DOHH2 (cell line): ENCODE measurements around the gene TEX35.

ENCODE experiments used
- H3F3A ChIP-seq: fragments of 200-600 bp; sonication (generic), shearing (Covaris generic); 2 replicates; pipeline ENCODE4 v1.6.0; 2016; ENCODE audit warnings: antibody characterized with exemption, mild to moderate bottlenecking; ENCODE audit not compliant: control insufficient read depth, insufficient read depth
- H3K27ac ChIP-seq: fragments of 200-600 bp; sonication (generic); 2 replicates; pipeline ENCODE4 v1.5.1; 2014; ENCODE audit warnings: low read depth, mild to moderate bottlenecking, low read length, moderate library complexity
- H3K27me3 ChIP-seq: fragments of 200-600 bp; sonication (generic); 2 replicates; pipeline ENCODE4 v1.6.1; 2014; ENCODE audit warnings: mild to moderate bottlenecking, low read length, mixed read lengths; ENCODE audit not compliant: control insufficient read depth
- H3K36me3 ChIP-seq: fragments of 200-600 bp; sonication (generic); 2 replicates; pipeline ENCODE4 v1.6.1; 2014; ENCODE audit warnings: mild to moderate bottlenecking, low read length, moderate library complexity, mixed read lengths; ENCODE audit not compliant: control insufficient read depth
- H3K4me1 ChIP-seq: fragments of 200-600 bp; sonication (generic); 2 replicates; pipeline ENCODE4 v1.6.1; 2014; ENCODE audit warnings: mild to moderate bottlenecking, low read length, mixed read lengths; ENCODE audit not compliant: control insufficient read depth
- H3K4me2 ChIP-seq: fragments of 200-600 bp; sonication (generic); 2 replicates; pipeline ENCODE4 v1.6.0; 2014; ENCODE audit warnings: mild to moderate bottlenecking, low read length, moderate library complexity
- H3K4me3 ChIP-seq: fragments of 200-600 bp; sonication (generic); 2 replicates; pipeline ENCODE4 v1.5.1; 2014; ENCODE audit warnings: mild to moderate bottlenecking, low read length, mixed read lengths
- H3K79me2 ChIP-seq: fragments of 200-600 bp; sonication (generic); 2 replicates; pipeline ENCODE4 v1.6.1; 2014; ENCODE audit warnings: mild to moderate bottlenecking, low read length, mixed read lengths; ENCODE audit not compliant: control insufficient read depth
- H3K9me2 ChIP-seq: fragments of 200-600 bp; sonication (generic); replicated peaks from 2 replicates; pipeline ENCODE4 v1.6.1; 2014; ENCODE audit warnings: mild to moderate bottlenecking, low read length, mixed read lengths; ENCODE audit not compliant: control insufficient read depth
- H3K9me3 ChIP-seq: fragments of 200-600 bp; sonication (generic); 2 replicates; pipeline ENCODE4 v1.6.1; 2014; ENCODE audit warnings: antibody characterized with exemption, low read length, mixed read lengths; ENCODE audit not compliant: control insufficient read depth, insufficient read depth
- H4K20me1 ChIP-seq: fragments of 200-600 bp; sonication (generic); 2 replicates; pipeline ENCODE4 v1.6.0; 2014; ENCODE audit warnings: low read depth, mild to moderate bottlenecking, antibody characterized with exemption, low read length, moderate library complexity; ENCODE audit not compliant: control insufficient read depth, insufficient read depth
- EZH2phosphoT487 ChIP-seq: fragments of 200-600 bp; sonication (generic); IDR thresholded peaks from 2 replicates; pipeline ENCODE4 v1.6.1; 2017; ENCODE audit warnings: borderline replicate concordance, mild to moderate bottlenecking, antibody characterized with exemption, low read length, moderate library complexity, mixed read lengths
- TF ChIP-seq, protein P1 (sequence below): fragments of 200-600 bp; sonication (generic); IDR thresholded peaks from one replicate; pipeline ENCODE4 v1.5.1; 2014; ENCODE audit warnings: antibody characterized with exemption, mild to moderate bottlenecking, low read depth, low read length; ENCODE audit not compliant: poor library complexity, severe bottlenecking

The TEX35 gene

DNA sequence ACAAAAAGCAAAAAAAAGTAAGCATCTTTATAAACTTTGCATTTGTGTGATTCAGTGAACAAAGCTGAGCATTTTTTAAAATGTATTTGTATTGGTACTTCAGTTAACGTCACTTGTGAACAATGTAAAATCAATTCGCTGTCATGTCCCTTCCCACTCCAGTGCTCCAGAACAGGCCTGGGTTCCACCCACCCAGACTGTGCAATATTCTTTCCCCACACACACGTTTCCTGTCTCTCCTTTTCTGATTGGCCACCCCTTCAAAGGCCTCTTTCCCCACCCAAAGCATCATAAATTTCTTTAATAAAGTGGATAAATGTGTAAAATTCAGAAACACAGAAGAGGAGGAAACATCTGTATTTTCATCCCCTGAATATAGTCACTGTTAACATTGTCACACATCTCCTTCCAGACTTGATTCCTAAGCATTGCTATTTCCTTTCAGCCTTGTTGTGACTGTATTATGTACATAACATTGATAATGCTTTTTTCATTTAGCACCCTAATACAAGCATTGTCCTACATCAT is 28.1 kb upstream of the TEX35 start:
- Histone ChIP-seq H3K36me3 (no peaks in the 10 kb centered on the region), H3K9me3 (no peaks in the 10 kb centered on the region), H3K9me2 (no peaks in the 10 kb centered on the region), H4K20me1 (no peaks in the 10 kb centered on the region), H3K27ac (no peak overlapping the region), H3K4me1 (no peaks in the 10 kb centered on the region), H3F3A (no peaks in the 10 kb centered on the region), H3K79me2 (no peaks in the 10 kb centered on the region), H3K4me3 (no peak overlapping the region), H3K27me3 (no peaks in the 10 kb centered on the region), H3K4me2 (no peak overlapping the region)
- TF ChIP-seq, protein P1, sequence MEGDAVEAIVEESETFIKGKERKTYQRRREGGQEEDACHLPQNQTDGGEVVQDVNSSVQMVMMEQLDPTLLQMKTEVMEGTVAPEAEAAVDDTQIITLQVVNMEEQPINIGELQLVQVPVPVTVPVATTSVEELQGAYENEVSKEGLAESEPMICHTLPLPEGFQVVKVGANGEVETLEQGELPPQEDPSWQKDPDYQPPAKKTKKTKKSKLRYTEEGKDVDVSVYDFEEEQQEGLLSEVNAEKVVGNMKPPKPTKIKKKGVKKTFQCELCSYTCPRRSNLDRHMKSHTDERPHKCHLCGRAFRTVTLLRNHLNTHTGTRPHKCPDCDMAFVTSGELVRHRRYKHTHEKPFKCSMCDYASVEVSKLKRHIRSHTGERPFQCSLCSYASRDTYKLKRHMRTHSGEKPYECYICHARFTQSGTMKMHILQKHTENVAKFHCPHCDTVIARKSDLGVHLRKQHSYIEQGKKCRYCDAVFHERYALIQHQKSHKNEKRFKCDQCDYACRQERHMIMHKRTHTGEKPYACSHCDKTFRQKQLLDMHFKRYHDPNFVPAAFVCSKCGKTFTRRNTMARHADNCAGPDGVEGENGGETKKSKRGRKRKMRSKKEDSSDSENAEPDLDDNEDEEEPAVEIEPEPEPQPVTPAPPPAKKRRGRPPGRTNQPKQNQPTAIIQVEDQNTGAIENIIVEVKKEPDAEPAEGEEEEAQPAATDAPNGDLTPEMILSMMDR = no peak
- no peak for TF ChIP-seq EZH2phosphoT487

DNA sequence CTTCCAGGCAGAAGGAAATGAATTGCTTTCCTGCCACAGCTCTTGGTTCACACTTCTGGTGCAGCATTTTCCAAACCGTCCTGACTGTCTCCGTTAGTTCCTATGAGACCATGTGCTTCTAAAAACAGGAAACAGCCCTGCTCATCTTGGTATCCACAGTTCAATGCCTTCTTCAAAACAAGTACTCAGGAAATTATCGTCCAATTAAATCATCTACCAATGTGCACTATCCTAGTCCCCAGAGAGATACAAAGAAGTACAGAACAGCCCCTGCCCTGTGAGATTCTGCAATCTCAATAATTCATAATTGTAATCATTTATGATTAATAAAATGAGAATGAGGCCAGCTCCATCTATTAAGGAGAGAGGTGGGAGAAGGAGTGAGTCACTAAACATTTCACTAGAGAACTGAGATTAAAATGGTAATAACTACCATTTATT is 27.3 kb upstream of the TEX35 start:
- Histone ChIP-seq H3K4me2 (no peak overlapping the region), H3K4me1 (no peaks in the 10 kb centered on the region), H3K9me2 (no peaks in the 10 kb centered on the region), H3K36me3 (no peaks in the 10 kb centered on the region), H3K4me3 (no peak overlapping the region), H3K27ac (no peak overlapping the region), H3F3A (no peaks in the 10 kb centered on the region), H3K79me2 (no peaks in the 10 kb centered on the region), H3K27me3 (no peaks in the 10 kb centered on the region), H4K20me1 (no peaks in the 10 kb centered on the region), H3K9me3 (no peaks in the 10 kb centered on the region)
- no peak for TF ChIP-seq EZH2phosphoT487

DNA sequence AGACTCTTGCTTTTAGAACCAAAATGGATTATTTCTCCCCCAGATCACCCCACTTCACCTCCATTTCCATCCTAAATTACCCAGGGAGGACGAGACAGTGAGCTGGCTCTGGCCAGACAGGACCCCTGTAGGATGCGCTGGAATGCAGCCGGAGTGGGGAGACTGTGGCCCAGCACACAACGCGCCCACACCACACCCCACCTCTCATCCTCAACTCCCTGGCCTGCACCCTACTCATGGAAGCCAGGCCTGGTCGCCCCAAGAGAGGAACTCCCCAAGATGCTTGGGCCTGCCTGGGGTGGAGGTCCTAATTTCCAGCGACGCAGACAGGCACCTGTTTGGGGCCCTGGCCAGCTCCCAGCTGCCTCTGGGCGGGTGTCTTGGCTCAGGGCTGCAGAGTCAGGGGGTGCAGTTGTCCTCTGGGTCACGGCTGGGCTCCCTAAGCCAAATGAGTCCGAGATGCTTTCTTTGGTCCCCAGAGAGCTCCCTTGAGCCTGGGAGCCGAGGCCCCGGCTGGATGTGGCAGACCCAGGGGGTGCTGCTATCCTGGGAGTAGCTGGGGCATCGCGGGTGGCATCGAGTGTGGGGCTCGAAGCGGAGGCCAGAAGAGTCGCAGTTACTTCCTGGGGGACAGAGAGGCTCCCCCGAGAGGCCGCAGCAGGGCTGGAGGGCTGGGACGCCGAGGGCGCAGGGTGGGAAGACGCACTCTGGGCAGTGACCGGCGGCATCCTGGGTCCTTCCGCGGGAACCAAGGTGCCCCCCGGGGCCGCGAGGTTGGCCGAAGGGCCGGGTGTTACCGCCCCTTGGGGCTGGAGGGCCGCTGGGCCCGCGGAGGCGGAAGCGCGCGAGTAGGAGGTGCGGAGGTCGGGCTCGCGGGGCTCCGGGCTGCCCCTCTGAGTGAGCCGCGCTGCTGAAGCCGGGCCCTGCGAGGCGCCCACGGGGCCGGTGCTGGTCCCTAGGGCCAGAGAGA is 26.5 kb upstream of the TEX35 start:
- Histone ChIP-seq H4K20me1 (no peaks in the 10 kb centered on the region), H3K79me2 (no peaks in the 10 kb centered on the region), H3K9me2 (no peaks in the 10 kb centered on the region), H3K4me2 (no peak overlapping the region), H3K9me3 (no peaks in the 10 kb centered on the region), H3K27ac (no peak overlapping the region), H3K27me3 (no peaks in the 10 kb centered on the region), H3K4me1 (no peaks in the 10 kb centered on the region), H3K4me3 (no peak overlapping the region), H3F3A (no peaks in the 10 kb centered on the region), H3K36me3 (no peaks in the 10 kb centered on the region)
- TF ChIP-seq EZH2phosphoT487 = no peak
- TF ChIP-seq, protein P1 = no peak

DNA sequence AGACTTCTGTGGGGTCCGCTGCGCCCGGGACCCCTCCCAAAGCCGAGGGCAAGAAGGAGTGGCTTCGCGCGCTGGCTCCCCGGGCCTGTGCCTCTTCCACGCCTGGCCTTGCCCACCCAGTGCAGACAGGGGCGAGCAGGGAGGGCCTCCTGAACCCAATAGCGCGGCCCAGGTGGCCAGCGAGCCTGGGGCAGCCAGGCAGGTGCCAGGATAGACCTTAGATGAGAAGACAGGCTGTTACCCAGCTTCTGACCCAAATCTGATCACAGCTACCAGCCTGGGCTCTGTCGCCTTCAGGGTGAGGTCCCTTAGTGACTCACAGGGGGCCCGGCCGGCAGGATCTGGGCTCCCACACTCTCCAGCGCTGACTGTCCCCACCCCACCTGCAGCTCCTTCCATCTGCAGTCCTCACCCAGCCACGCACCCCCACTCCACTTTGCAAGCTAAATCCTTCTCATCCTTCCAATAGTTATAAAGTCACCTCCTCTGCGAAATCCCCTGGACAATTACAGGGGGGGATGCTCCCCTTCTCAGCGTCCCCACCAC is 25.8 kb upstream of the TEX35 start:
- Histone ChIP-seq H3K4me3 (no peak overlapping the region), H3K27me3 (no peaks in the 10 kb centered on the region), H3K4me1 (no peaks in the 10 kb centered on the region), H3K9me3 (no peaks in the 10 kb centered on the region), H3K27ac (no peak overlapping the region), H3F3A (no peaks in the 10 kb centered on the region), H3K4me2 (no peak overlapping the region), H3K9me2 (no peaks in the 10 kb centered on the region), H3K36me3 (no peaks in the 10 kb centered on the region), H4K20me1 (no peaks in the 10 kb centered on the region), H3K79me2 (no peaks in the 10 kb centered on the region)
- TF ChIP-seq, protein P1 = no peak
- TF ChIP-seq EZH2phosphoT487 = no peak
